ENCODE measurements around the gene PRKAB1.

GRCh38 chr12:119691202-119691810, 23.4 kb downstream of the PRKAB1 start:
- TF ChIP-seq CTCF (IDR thresholded peaks at IDR 0.05) (no peak), EP300 (IDR thresholded peaks at IDR 0.05; ENCODE audit: low read depth) (no peak), POLR2AphosphoS5 (IDR thresholded peaks at IDR 0.05) (no peak)
